H9 (cell line): Measurements from ENCODE around the gene INPP5A. TPM values are rescaled to one million over a fixed set of nuclear protein-coding genes. Genes with fewer than 3 reads are reported as not detected.

Experiments
- DNase-seq: peaks from one replicate; pipeline ENCODE4 v3.0.0-alpha.2; 2017
- H2AFZ ChIP-seq: one replicate; pipeline ENCODE4 v1.6.1; 2013; ENCODE audit warnings: mild to moderate bottlenecking, low read length, control low read depth, moderate library complexity
- H2AK5ac ChIP-seq: 2 replicates; pipeline ENCODE4 v1.6.1; 2013; ENCODE audit warnings: low read length, control low read depth, mixed read lengths; ENCODE audit not compliant: insufficient read length
- H2BK120ac ChIP-seq: one replicate; pipeline ENCODE4 v1.6.1; 2013; ENCODE audit warnings: low read depth, mild to moderate bottlenecking, low read length, control low read depth, inconsistent platforms; ENCODE audit not compliant: poor library complexity, severe bottlenecking
- H2BK12ac ChIP-seq: 2 replicates; pipeline ENCODE4 v1.6.1; 2013; ENCODE audit warnings: low read length, control low read depth, mixed read lengths, low read depth; ENCODE audit not compliant: insufficient read length
- H2BK15ac ChIP-seq: 2 replicates; pipeline ENCODE4 v1.6.1; 2013; ENCODE audit warnings: low read depth, low read length, control low read depth
- H2BK20ac ChIP-seq: one replicate; pipeline ENCODE4 v1.6.1; 2013; ENCODE audit warnings: low read depth, mild to moderate bottlenecking, low read length, control low read depth, inconsistent platforms; ENCODE audit not compliant: poor library complexity, severe bottlenecking
- H2BK5ac ChIP-seq: 2 replicates; pipeline ENCODE4 v1.6.1; 2013; ENCODE audit warnings: low read length, control low read depth, mixed read lengths; ENCODE audit not compliant: insufficient read length
- H3K14ac ChIP-seq: 2 replicates; pipeline ENCODE4 v1.6.1; 2013; ENCODE audit warnings: low read length, control low read depth; ENCODE audit not compliant: insufficient read depth
- H3K18ac ChIP-seq: 2 replicates; pipeline ENCODE4 v1.6.1; 2013; ENCODE audit warnings: low read depth, mild to moderate bottlenecking, mixed read lengths, low read length, control low read depth; ENCODE audit not compliant: insufficient read length
- H3K23ac ChIP-seq: 2 replicates; pipeline ENCODE4 v1.6.1; 2013; ENCODE audit warnings: low read length, control low read depth, mixed read lengths, low read depth; ENCODE audit not compliant: insufficient read length
- H3K23me2 ChIP-seq: 2 replicates; pipeline ENCODE4 v1.6.1; 2013; ENCODE audit warnings: low read depth, mild to moderate bottlenecking, mixed read lengths, low read length, control low read depth; ENCODE audit not compliant: insufficient read length, poor library complexity, severe bottlenecking
- H3K27ac ChIP-seq: 2 replicates; pipeline ENCODE4 v1.5.1; 2013; ENCODE audit warnings: low read length, control low read depth, mixed read lengths, low read depth; ENCODE audit not compliant: insufficient read length
- H3K27me3 ChIP-seq: 2 replicates; pipeline ENCODE4 v1.6.1; 2013; ENCODE audit warnings: low read length, control low read depth, inconsistent platforms; ENCODE audit not compliant: insufficient read depth
- H3K4ac ChIP-seq: 2 replicates; pipeline ENCODE4 v1.6.1; 2013; ENCODE audit warnings: low read depth, mild to moderate bottlenecking, control low read depth, inconsistent platforms, low read length, moderate library complexity
- H3K4me1 ChIP-seq: 2 replicates; pipeline ENCODE4 v1.6.1; 2013; ENCODE audit warnings: low read length, control low read depth, inconsistent platforms; ENCODE audit not compliant: insufficient read depth
- H3K4me2 ChIP-seq: 2 replicates; pipeline ENCODE4 v1.6.1; 2013; ENCODE audit warnings: low read length, control low read depth, mixed read lengths; ENCODE audit not compliant: insufficient read length, insufficient read depth
- H3K56ac ChIP-seq: 2 replicates; pipeline ENCODE4 v1.6.1; 2013; ENCODE audit warnings: low read depth, mild to moderate bottlenecking, mixed read lengths, low read length, control low read depth; ENCODE audit not compliant: insufficient read length
- H3K79me1 ChIP-seq: 2 replicates; pipeline ENCODE4 v1.6.1; 2013; ENCODE audit warnings: low read depth, mild to moderate bottlenecking, moderate library complexity, low read length, control low read depth, inconsistent platforms; ENCODE audit not compliant: insufficient read depth, poor library complexity, severe bottlenecking
- H3K79me2 ChIP-seq: 2 replicates; pipeline ENCODE4 v1.6.1; 2013; ENCODE audit warnings: low read length, control low read depth, inconsistent platforms; ENCODE audit not compliant: insufficient read depth
- H3K9ac ChIP-seq: 2 replicates; pipeline ENCODE4 v1.6.1; 2013; ENCODE audit warnings: low read length, control low read depth, mixed read lengths; ENCODE audit not compliant: insufficient read length; ENCODE audit errors: extremely low read depth
- H3K9me3 ChIP-seq: one replicate; pipeline ENCODE4 v1.6.1; 2013; ENCODE audit warnings: low read depth, low read length, inconsistent platforms; ENCODE audit not compliant: control insufficient read depth
- H3T11ph ChIP-seq: one replicate; pipeline ENCODE4 v1.6.1; 2013; ENCODE audit warnings: mild to moderate bottlenecking, low read length, control low read depth, inconsistent platforms
- H4K20me1 ChIP-seq: one replicate; pipeline ENCODE4 v1.6.1; 2013; ENCODE audit not compliant: control insufficient read depth, insufficient read length, insufficient read depth
- H4K5ac ChIP-seq: 2 replicates; pipeline ENCODE4 v1.6.1; 2013; ENCODE audit warnings: low read depth, mild to moderate bottlenecking, mixed read lengths, low read length, control low read depth; ENCODE audit not compliant: insufficient read length
- H4K8ac ChIP-seq: replicated peaks from 2 replicates; pipeline ENCODE4 v1.6.1; 2013; ENCODE audit warnings: low read length, control low read depth, mixed read lengths, low read depth; ENCODE audit not compliant: insufficient read length
- H4K91ac ChIP-seq: 2 replicates; pipeline ENCODE4 v1.6.1; 2013; ENCODE audit warnings: low read depth, mild to moderate bottlenecking, moderate library complexity, mixed read lengths, low read length, control low read depth; ENCODE audit not compliant: insufficient read length
- H3K27ac Mint-ChIP-seq, 3 experiments: 2 replicates in 2 of 3; 3 replicates in 1 of 3; pipeline ENCODE4 v1.8.0; 2020 to 2021; ENCODE audit warnings: mixed read lengths in 3 of 3, mild to moderate bottlenecking in 1 of 3, moderate library complexity in 1 of 3
- H3K27me3 Mint-ChIP-seq: 2 replicates; pipeline ENCODE4 v1.8.0; 2021; ENCODE audit warnings: low read depth, mild to moderate bottlenecking, moderate library complexity, mixed read lengths
- H3K36me3 Mint-ChIP-seq, 3 experiments: 2 replicates in 2 of 3; 3 replicates in 1 of 3; pipeline ENCODE4 v1.8.0; 2020 to 2021; ENCODE audit warnings: low read depth in 3 of 3, mixed read lengths in 3 of 3; ENCODE audit not compliant: insufficient read depth in 1 of 3
- H3K4me1 Mint-ChIP-seq, 2 experiments: 2 replicates each; pipeline ENCODE4 v1.8.0; 2020; ENCODE audit warnings: mixed read lengths in 2 of 2
- H3K4me3 Mint-ChIP-seq, 2 experiments: 2 replicates in 1 of 2; 3 replicates in 1 of 2; pipeline ENCODE4 v1.8.0; 2020 to 2021; ENCODE audit warnings: mild to moderate bottlenecking in 2 of 2, mixed read lengths in 2 of 2, moderate library complexity in 1 of 2
- H3K9me3 Mint-ChIP-seq, 2 experiments: 2 replicates in 1 of 2; 3 replicates in 1 of 2; pipeline ENCODE4 v1.8.0; 2020; ENCODE audit warnings: mild to moderate bottlenecking in 2 of 2, mixed read lengths in 2 of 2, moderate library complexity in 1 of 2
- CTCF ChIP-seq: fragments of 200-600 bp; sonication (generic); conservative IDR thresholded peaks from 3 replicates; pipeline ENCODE4 v1.8.0; 2021; ENCODE audit warnings: antibody characterized with exemption, mild to moderate bottlenecking
- WGBS: extraction: QIAGEN DNeasy Blood & Tissue Kit; methylation state at CpG from one replicate; pipeline ENCODE4 v1.1.7; 2013; ENCODE audit warnings: missing lambda C conversion rate, low lambda C conversion rate, mixed read lengths; ENCODE audit not compliant: insufficient read length; ENCODE audit errors: extremely low coverage; 5-methylcytosine and 5-hydroxymethylcytosine counted together
- total RNA-seq: library from RNA; stranded (reverse); gene quantifications from 2 replicates; pipeline ENCODE4 v1.2.1, GENCODE V29; 2021

INPP5A gene
- total RNA-seq, 1 experiment from 2014 or later, result 17.7 TPM

GRCh38 chr10:132541129-132541528, 3.5 kb downstream of the INPP5A start:
- Histone ChIP-seq H3K18ac (no peak overlapping the region), H3K79me2 (peaks cover 2% of the 10 kb centered on the region; the same call in 1 of the 2 replicates), H2AFZ (no peak overlapping the region), H3K79me1 (peaks cover 5% of the 10 kb centered on the region), H3K27ac (no peak overlapping the region), H3K4me2 (no peak overlapping the region), H4K8ac (no peak overlapping the region), H3T11ph (no peak overlapping the region), H3K4ac (no peak overlapping the region), H3K27me3 (no peaks in the 10 kb centered on the region; the same call in 1 of the 2 replicates), H2BK12ac (no peak overlapping the region), H2BK15ac (no peak overlapping the region), H3K56ac (no peak overlapping the region), H3K23me2 (peaks cover 8% of the 10 kb centered on the region), H3K23ac (no peak overlapping the region), H2BK20ac (no peak overlapping the region), H3K9me3 (no peaks in the 10 kb centered on the region), H2AK5ac (no peak overlapping the region), H2BK5ac (no peak overlapping the region), H4K5ac (no peak overlapping the region), H3K4me1 (no peaks in the 10 kb centered on the region; the same call in 1 of the 2 replicates), H3K14ac (no peak overlapping the region; the same call in 1 of the 2 replicates), H3K9ac (no peak overlapping the region), H2BK120ac (no peak overlapping the region), H4K91ac (no peak overlapping the region), H4K20me1 (no peaks in the 10 kb centered on the region)
- peaks cover 15% of the 10 kb centered on the region for H3K27me3 Mint-ChIP-seq
- H3K36me3 Mint-ChIP-seq, result peaks cover 0 to 2% (median 0%) of the 10 kb centered on the region in 3 experiments; a peak in 2 of 7 replicates
- no peak for TF ChIP-seq CTCF
- H3K4me1 Mint-ChIP-seq, result peaks cover 37 to 55% of the 10 kb centered on the region in 2 experiments
- DNase-seq, result no peak
- no peaks in the 10 kb centered on the region for H3K9me3 Mint-ChIP-seq
- no peak overlapping the region for H3K4me3 Mint-ChIP-seq
- H3K27ac Mint-ChIP-seq, result peak overlapping the region in 2 of 3 experiments; percentile 85; a peak in 3 of 7 replicates
- no CpG with 5 or more reads among the region's 11 CpGs for WGBS
